A673 (cell line): ENCODE results near the gene BTBD2. TPM values are rescaled to one million over a fixed set of nuclear protein-coding genes. Genes with fewer than 3 reads are reported as not detected.

Experiments
- BruUV-seq: library from RNA; stranded (reverse); fragments of 400-500 nt; replicated peaks from 2 replicates; lab custom pipeline; 2021; lab: Mats Ljungman, UMichigan
- CTCF ChIA-PET: fragments of 300-600 bp; sonication (Branson Sonifier 250); formaldehyde crosslinking; loops from one replicate; lab custom pipeline; 2022; ENCODE audit warnings: antibody characterized with exemption; lab: Charles Lee
- POLR2A ChIA-PET: fragments of 300-600 bp; sonication (Branson Sonifier 250); formaldehyde crosslinking; loops from one replicate; lab custom pipeline; 2022; ENCODE audit warnings: antibody characterized with exemption; ENCODE audit not compliant: low non-redundant PET; lab: Charles Lee
- DNase-seq: peaks from one replicate; pipeline ENCODE4 v3.0.0-alpha.2; 2015; ENCODE audit warnings: low spot score
- H3K27ac ChIP-seq: fragments of 200-600 bp; sonication (generic); 2 replicates; pipeline ENCODE4 v1.5.1; 2016; ENCODE audit warnings: mixed run types, low read depth, mild to moderate bottlenecking, mixed read lengths, antibody characterized with exemption, low read length; ENCODE audit not compliant: poor library complexity, severe bottlenecking
- H3K27me3 ChIP-seq: fragments of 200-600 bp; sonication (generic); replicated peaks from 2 replicates; pipeline ENCODE4 v1.6.1; 2017; ENCODE audit warnings: mixed run types, low read depth, mild to moderate bottlenecking, mixed read lengths, antibody characterized with exemption, low read length; ENCODE audit not compliant: insufficient read depth, poor library complexity
- H3K36me3 ChIP-seq: fragments of 200-600 bp; sonication (generic); 2 replicates; pipeline ENCODE4 v1.6.1; 2016; ENCODE audit warnings: mixed run types, mild to moderate bottlenecking, mixed read lengths, antibody characterized with exemption, low read length; ENCODE audit not compliant: insufficient read depth, poor library complexity, severe bottlenecking
- H3K4me1 ChIP-seq: fragments of 200-600 bp; sonication (generic); 2 replicates; pipeline ENCODE4 v1.6.1; 2017; ENCODE audit warnings: mixed run types, mild to moderate bottlenecking, mixed read lengths, antibody characterized with exemption, low read length; ENCODE audit not compliant: insufficient read depth, poor library complexity, severe bottlenecking
- H3K4me3 ChIP-seq: fragments of 200-600 bp; sonication (generic); 2 replicates; pipeline ENCODE4 v1.5.1; 2016; ENCODE audit warnings: low read depth, mixed run types, mild to moderate bottlenecking, mixed read lengths, low read length; ENCODE audit not compliant: poor library complexity, severe bottlenecking
- H3K9me3 ChIP-seq: fragments of 200-600 bp; sonication (generic); 2 replicates; pipeline ENCODE4 v1.6.1; 2016; ENCODE audit warnings: mixed run types, low read depth, mild to moderate bottlenecking, mixed read lengths, antibody characterized with exemption, low read length; ENCODE audit not compliant: poor library complexity, severe bottlenecking
- CTCF ChIP-seq: fragments of 300-800, 200-600 bp; sonication (generic); conservative IDR thresholded peaks from 2 replicates; pipeline ENCODE4 v1.5.1; 2017; ENCODE audit warnings: low read depth, mild to moderate bottlenecking, antibody characterized with exemption, low read length, moderate library complexity, mixed read lengths
- EZH2 ChIP-seq: fragments of 200-600 bp; sonication (generic); IDR thresholded peaks from 2 replicates; pipeline ENCODE4 v1.6.1; 2017; ENCODE audit warnings: borderline replicate concordance, low read depth, mild to moderate bottlenecking, mixed read lengths, antibody characterized with exemption, low read length; ENCODE audit not compliant: poor library complexity, severe bottlenecking
- intact Hi-C: fragments of 100-400 bp; cut with micrococcal nuclease; formaldehyde crosslinking; loops from one replicate; pipeline ENCODE4 v1.10.0; 2022; ENCODE audit not compliant: unreplicated experiment
- total RNA-seq: library from RNA; stranded (reverse); gene quantifications from 2 replicates; pipeline ENCODE4 v1.2.3, GENCODE V29; 2021

The BTBD2 gene
- total RNA-seq, 1 experiment from 2014 or later: 91.7 TPM

GRCh38 chr19:1978346-1978894 lies 37.1 kb downstream of the BTBD2 start:
- ChIA-PET POLR2A (no interaction called here), CTCF (interaction anchor here (0.6 kb wide), 1 partner anchor 565 kb away, joined by 6 read pairs; no protein-coding TSS in a partner anchor)
- TF ChIP-seq EZH2 (no peak), CTCF (no peak)
- BruUV-seq: no TSS peak
- intact Hi-C loops: no loop called here
- Histone ChIP-seq H3K27ac (no peak overlapping the region), H3K27me3 (no peaks in the 10 kb centered on the region), H3K4me3 (no peak overlapping the region), H3K9me3 (no peaks in the 10 kb centered on the region), H3K4me1 (no peaks in the 10 kb centered on the region), H3K36me3 (peaks cover 57% of the 10 kb centered on the region)
- DNase-seq: no peak

- H3K27ac ChIP-seq: no peak overlapping the region
- no peaks in the 10 kb centered on the region for H3K27me3 ChIP-seq
- no peak for DNase-seq
- TF ChIP-seq EZH2 (no peak), CTCF (no peak)
- H3K9me3 ChIP-seq: no peaks in the 10 kb centered on the region
- no peaks in the 10 kb centered on the region for H3K4me1 ChIP-seq
- ChIA-PET POLR2A (no interaction called here), CTCF (no interaction called here)
- intact Hi-C loops: no loop called here
- no peak overlapping the region for H3K4me3 ChIP-seq
- peaks cover 50% of the 10 kb centered on the region for H3K36me3 ChIP-seq
- no TSS peak for BruUV-seq
These were observed 38.4 kb downstream of the BTBD2 start for GRCh38 chr19:1977120-1977519.

GRCh38 chr19:1975162-1975480 lies 40.4 kb downstream of the BTBD2 start:
- Histone ChIP-seq H3K9me3 (no peaks in the 10 kb centered on the region), H3K27ac (no peak overlapping the region), H3K4me1 (peaks cover 5% of the 10 kb centered on the region), H3K4me3 (no peak overlapping the region), H3K27me3 (no peaks in the 10 kb centered on the region), H3K36me3 (peaks cover 38% of the 10 kb centered on the region)
- TF ChIP-seq CTCF (no peak), EZH2 (no peak)
- BruUV-seq: no TSS peak
- ChIA-PET POLR2A (no interaction called here), CTCF (no interaction called here)
- no peak for DNase-seq
- intact Hi-C loops: no loop called here
